HG03521 (cell line): Measurements from ENCODE around the gene NCOA1.
A peak's percentile ranks its signal among the peaks of the same experiment; 100 is the strongest.
"Not testable (repeated sequence)": the region's sequence is repeated elsewhere in the genome, so short reads cannot be mapped to it uniquely, and the experiment has no call there.

ENCODE experiments used
- ATAC-seq: cut with Tn5 transposase; IDR thresholded peaks from one replicate; pipeline ENCODE4 v1.9.1; 2021; ENCODE audit warnings: mild to moderate bottlenecking, moderate library complexity; ENCODE audit not compliant: unreplicated experiment

NCOA1 gene

GRCh38 chr2:24570225-24570624 lies 79.2 kb downstream of the NCOA1 start:
- no peak for ATAC-seq

DNA sequence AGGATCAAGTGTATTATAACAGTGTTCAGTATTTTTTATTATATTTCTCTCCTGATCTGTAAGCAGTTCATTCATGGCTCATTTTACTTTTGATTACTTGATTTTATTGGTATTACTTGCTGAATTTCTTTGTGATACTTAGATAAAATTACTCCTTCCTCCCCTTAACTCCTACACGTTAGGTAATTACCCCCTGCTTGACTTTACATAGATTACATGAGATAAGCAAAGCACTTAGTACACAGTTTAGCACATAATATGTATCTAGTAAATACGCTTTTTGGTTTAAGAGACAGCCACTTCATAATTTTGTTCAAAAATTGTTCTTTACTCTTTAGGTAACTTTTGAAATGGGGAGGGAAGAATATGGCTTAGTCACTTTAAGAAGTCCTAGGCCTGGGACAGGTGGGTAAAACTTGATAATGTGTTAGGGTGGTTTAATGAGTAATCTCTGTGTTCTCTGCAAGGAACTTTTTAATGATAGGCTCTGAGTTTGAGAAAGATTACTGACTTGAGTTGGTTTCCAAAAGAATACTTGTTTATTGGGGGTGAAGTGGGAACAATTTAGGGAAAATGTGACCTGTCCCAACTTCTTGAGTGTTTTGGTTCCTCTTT lies 80.9 kb downstream of the NCOA1 start:
- no peak for ATAC-seq

DNA sequence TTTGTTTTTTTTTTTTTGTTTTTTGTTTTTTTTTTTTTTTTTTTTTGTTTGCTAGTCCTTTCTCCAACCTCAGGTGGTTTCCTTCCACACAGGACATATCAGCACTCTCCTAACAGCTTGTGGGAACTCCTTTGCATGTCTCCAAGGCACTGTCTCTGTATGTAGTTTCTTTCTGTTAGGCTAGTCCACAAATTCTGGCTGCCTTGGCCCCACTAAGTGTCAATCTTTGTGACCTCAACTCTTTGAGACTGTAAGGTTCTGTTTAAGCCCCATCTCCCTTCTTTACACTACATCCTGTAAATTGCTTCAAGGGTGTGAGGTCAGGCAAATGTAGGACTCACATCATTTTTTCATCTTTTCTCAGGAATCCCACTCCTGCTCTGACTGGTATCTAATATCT lies 85.1 kb downstream of the NCOA1 start:
- no peak for ATAC-seq

GRCh38 chr2:24576617-24577016 lies 85.6 kb downstream of the NCOA1 start:
- ATAC-seq: no peak

GRCh38 chr2:24577481-24577880 lies 86.4 kb downstream of the NCOA1 start:
- ATAC-seq: peak; percentile 37

- ATAC-seq: no peak
Measured at GRCh38 chr2:24579053-24579803, 88.2 kb downstream of the NCOA1 start.

GRCh38 chr2:24580561-24580960 lies 89.5 kb downstream of the NCOA1 start:
- no peak for ATAC-seq

DNA sequence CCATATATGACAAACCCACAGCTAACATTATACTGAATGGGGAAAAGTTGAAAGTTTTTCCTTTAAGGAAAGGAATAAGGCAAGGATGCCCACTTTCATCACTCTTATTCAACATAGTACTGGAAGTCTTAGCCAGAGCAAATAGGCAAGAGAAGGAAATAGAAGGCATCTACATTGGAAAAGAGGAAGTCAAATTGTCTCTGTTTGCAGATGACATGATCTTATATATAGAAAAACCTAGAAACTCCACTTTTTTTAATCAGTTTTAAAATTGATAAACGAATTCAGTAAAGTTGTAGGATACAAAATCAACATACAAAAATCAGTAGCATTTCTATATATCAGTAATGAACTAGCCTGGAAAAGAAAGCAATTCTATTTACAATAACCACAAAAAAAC lies 90.9 kb downstream of the NCOA1 start:
- not testable (repeated sequence) for ATAC-seq

- ATAC-seq: no peak
Measured at GRCh38 chr2:24586955-24587354, 95.9 kb downstream of the NCOA1 start.

- no peak for ATAC-seq
Measured at GRCh38 chr2:24588294-24588693, 97.2 kb downstream of the NCOA1 start.

GRCh38 chr2:24592441-24593100 lies 101.5 kb downstream of the NCOA1 start:
- no peak for ATAC-seq

DNA sequence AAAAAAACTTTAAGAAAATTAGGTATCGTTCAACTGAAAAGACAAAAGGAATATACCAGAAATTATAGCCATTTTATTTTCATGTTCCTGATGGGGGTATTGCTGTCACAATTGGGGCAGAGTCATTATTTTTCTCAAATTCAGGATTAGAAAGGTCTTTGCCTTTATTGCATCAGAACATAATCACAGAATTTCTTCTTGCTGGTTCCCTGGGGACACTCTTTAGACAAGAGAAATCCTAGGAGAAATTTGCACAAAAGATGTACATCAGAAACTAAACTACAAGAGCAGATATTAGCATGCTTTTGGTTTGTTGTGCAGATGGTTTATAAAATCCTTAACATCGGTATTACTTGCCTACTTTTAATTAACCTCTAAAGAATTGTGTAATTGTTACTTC lies 103.2 kb downstream of the NCOA1 start:
- no peak for ATAC-seq

DNA sequence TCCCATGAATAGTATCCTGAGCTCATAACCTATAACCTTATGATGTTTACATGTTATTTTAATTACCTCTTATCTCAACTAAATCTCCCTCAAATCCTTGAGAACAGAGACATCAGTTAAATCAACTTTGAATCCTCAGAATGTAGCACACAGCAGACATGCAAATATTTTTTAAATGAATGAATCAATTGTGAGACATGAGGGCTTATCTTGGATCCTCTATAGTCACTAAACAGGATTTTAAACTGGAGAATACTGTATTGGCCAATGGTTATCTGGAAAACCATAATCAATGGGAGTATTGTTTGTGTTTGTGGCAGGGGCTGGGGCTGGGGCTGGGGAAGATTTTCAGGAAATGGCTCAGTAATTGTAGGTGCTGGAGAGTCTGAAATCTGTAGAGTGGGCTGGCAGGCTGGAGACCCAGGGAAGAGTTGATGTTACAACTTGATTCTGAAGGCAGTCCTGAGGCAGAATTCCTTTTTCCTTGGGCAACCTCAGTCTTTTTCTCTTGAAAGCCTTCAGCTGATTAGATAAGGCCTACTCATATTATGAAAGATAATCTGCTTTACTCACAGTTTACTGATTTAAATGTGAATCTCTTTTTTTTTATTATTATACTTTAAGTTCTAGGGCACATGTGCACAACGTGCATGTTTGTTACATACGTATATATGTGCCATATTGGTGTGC lies 106.3 kb downstream of the NCOA1 start:
- no peak for ATAC-seq

- not testable (repeated sequence) for ATAC-seq
Measured at GRCh38 chr2:24600140-24600539, 109.1 kb downstream of the NCOA1 start.

DNA sequence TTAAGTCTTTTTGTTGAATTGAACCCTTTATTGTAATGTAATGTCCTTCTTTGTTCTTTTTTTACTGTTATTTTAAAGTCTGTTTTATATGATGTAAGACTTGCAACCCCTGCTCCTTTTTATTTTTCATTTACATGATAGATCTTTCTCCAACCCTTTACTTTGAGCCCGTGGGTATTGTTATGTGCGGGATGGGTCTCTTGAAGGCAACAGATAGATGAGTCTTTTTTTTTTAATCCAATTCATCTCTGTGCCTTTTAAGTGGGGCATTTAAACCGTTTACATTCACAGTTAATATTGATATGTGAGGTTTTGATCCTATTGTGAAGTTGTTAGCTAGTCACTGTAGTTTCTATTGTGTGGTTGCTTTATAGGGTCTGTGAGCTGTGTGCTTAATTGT lies 120.6 kb downstream of the NCOA1 start:
- ATAC-seq: no peak

DNA sequence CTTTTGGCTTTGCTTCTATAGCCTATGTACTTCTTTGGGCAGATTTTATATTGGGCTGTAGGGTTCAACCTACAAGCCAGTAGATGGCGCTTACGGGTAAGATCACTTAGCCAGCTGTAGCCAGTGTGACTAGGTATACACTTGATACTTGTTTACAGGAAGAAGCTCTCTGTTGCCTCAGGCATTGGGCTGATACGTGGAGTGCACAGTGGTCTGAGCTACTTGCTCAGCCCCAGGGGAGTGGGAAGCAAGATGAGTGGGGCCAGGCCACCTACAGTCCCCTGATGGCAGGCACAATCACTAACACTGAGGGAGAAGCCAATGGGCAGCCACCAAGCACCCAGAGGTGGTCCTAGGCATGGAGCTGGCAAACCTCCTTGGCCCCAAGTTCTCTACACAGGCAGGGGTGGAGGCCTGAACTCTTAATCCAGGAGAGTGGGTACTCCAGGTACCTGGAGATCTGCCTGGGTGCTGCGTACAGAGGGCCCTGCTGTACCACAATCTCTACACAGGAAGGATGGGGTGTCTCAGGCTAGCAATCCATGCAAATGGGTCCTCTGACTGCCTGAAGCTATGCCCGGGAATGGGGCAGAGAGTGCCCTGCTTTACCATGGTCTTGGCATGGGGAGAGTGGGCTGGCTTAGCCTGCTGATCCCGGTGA lies 122.2 kb downstream of the NCOA1 start:
- no peak for ATAC-seq

GRCh38 chr2:24616616-24617015 lies 125.6 kb downstream of the NCOA1 start:
- ATAC-seq: no peak

DNA sequence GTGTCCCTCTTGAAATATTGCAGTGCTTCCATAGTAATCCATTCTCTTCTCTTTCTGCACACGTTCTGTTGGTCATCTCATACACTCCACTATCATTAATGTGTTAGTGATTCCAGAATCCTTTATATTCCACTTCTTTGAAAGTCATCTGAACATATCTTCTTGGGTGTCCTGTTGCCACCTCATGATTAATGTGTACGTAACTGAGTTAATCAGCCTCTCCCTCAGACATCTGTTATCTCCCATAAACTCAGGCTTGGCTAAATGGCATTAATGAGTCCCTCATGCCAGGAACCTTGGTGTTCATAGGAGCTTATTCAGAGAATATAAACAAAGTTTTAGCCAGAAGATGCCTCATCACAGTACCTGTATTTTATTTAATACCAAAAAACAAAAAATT lies 126.4 kb downstream of the NCOA1 start:
- ATAC-seq: no peak

GRCh38 chr2:24618144-24618543 lies 127.1 kb downstream of the NCOA1 start:
- no peak for ATAC-seq

GRCh38 chr2:24618680-24619079 lies 127.6 kb downstream of the NCOA1 start:
- ATAC-seq: no peak

- ATAC-seq: no peak
Measured at GRCh38 chr2:24620936-24621335, 129.9 kb downstream of the NCOA1 start.
